ENCODE data around the gene SLCO3A1. TPM values are rescaled to one million over a fixed set of nuclear protein-coding genes. Genes with fewer than 3 reads are reported as not detected.

Gene SLCO3A1
- total RNA-seq, 4 donors from 2014 or later = 23.1 to 62.8 (median 35.1) TPM

DNA sequence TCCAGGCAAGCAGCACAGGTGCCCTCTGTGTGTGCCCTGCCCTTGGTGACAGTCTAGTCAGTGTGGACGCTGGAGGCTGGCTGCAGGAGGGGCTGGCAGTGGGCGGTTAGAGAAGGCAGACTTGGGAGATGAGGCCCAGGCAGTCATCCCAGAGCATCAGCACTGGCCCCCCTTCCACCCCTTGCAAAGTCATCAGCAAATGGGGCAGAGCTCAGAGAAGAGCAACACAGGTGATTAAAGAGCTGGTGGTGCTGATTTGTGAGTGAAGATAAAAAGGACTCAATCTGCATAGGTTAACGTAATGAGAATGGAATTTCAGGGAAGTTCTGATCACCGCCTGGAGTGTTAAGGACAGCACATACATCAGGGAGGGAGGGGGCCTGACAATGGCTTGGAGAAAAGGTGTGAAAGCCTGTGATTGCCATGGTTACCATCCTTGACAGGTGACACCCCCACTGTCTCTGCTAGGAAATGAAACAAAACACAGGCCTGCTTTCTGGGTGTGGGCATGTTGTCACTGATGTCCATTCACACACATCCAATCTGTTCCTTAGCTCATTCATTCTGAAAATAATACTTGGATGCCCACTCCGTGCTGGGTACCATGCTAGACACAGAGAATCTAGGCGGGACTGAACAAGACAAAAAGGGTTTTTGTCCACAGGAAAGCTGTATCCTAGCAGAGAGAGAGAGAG is 270.6 kb downstream of the SLCO3A1 start:
- TF ChIP-seq, protein P1, sequence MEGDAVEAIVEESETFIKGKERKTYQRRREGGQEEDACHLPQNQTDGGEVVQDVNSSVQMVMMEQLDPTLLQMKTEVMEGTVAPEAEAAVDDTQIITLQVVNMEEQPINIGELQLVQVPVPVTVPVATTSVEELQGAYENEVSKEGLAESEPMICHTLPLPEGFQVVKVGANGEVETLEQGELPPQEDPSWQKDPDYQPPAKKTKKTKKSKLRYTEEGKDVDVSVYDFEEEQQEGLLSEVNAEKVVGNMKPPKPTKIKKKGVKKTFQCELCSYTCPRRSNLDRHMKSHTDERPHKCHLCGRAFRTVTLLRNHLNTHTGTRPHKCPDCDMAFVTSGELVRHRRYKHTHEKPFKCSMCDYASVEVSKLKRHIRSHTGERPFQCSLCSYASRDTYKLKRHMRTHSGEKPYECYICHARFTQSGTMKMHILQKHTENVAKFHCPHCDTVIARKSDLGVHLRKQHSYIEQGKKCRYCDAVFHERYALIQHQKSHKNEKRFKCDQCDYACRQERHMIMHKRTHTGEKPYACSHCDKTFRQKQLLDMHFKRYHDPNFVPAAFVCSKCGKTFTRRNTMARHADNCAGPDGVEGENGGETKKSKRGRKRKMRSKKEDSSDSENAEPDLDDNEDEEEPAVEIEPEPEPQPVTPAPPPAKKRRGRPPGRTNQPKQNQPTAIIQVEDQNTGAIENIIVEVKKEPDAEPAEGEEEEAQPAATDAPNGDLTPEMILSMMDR (IDR thresholded peaks at IDR 0.05) = no peak
- no peak for TF ChIP-seq POLR2A (IDR thresholded peaks at IDR 0.05)
- 85 to 90% methylated on average over 6 of the region's 6 CpGs for WGBS, 2 donors
- no peak overlapping the region for H3K4me3 ChIP-seq (ENCODE audit: low read depth, poor library complexity, severe bottlenecking)
- intact Hi-C loops (cut with DNase I; ENCODE audit: low total_unique reads) = no loop called here
- no peak for DNase-seq (ENCODE audit: low spot score in 2 of 2)

DNA sequence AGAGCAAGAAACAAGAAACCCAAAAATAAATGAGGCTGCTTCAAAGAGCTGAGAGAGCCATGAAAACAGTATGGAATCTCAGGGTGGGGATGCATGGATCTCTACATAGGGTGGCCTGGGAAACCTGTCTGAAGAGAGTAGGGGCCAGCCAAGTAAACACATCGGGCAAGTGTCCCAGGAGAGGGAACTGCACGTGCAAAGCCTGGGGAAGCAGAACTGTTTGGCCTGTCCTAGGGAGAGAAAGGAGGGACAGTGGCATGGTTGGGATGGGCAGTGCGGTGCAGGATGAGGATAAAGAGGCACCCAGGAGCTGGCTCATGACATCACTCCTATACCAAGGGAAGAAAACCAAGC is 271.1 kb downstream of the SLCO3A1 start:
- WGBS, 2 donors = 89 to 93% methylated on average over 3 of the region's 3 CpGs
- no peak for DNase-seq (ENCODE audit: low spot score in 2 of 2)
- intact Hi-C loops (cut with DNase I; ENCODE audit: low total_unique reads) = no loop called here
- no peak for TF ChIP-seq POLR2A (IDR thresholded peaks at IDR 0.05)
- TF ChIP-seq, protein P1 (IDR thresholded peaks at IDR 0.05) = no peak
- no peak overlapping the region for H3K4me3 ChIP-seq (ENCODE audit: low read depth, poor library complexity, severe bottlenecking)

DNA sequence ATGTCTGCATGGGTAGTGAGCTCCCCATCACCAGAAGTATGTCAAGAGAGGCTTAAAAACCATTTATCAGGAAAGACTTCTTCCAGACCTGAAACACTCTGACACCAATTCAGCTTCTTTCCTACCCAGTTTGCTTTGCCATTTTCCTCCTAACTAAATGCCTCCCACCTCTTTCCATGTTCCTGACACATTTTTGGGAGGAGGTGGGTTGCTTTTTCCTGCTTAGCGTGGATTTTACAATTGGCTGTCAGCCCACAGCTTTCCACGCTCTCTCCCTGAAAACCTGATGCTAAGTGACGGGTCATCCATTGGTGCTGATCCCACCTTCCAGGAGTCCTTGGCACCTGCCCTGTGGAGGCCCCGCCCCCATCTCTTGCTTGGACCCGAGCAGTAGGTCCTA is 275.3 kb downstream of the SLCO3A1 start:
- DNase-seq (ENCODE audit: low spot score in 2 of 2) = no peak
- 93 to 98% methylated on average over 5 of the region's 5 CpGs for WGBS, 2 donors
- TF ChIP-seq, protein P1 (IDR thresholded peaks at IDR 0.05) = no peak
- no peak for TF ChIP-seq POLR2A (IDR thresholded peaks at IDR 0.05)
- no peak overlapping the region for H3K4me3 ChIP-seq (ENCODE audit: low read depth, poor library complexity, severe bottlenecking)
- intact Hi-C loops (cut with DNase I; ENCODE audit: low total_unique reads) = no loop called here

DNA sequence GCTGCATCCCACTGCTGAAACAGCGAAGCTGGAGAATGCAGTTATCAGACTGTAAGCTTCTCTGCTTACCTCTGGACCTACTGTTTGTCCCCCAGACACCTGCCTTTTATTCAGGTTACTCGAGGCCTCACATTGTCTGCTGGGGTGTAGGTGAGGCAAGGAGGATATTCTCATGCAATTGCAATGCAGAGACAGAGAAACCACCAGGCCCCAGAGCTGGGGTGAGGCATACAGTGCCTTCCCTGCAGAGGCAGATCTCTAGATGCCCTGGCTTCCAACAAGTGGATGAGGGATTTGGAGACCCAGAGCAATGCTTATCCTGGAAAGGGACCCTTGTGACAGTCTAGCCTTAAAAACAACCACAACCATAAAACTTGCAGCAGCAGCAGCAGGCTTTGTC is 276.7 kb downstream of the SLCO3A1 start:
- TF ChIP-seq, protein P1 (IDR thresholded peaks at IDR 0.05) = no peak
- no peak for TF ChIP-seq POLR2A (IDR thresholded peaks at IDR 0.05)
- no peak for DNase-seq (ENCODE audit: low spot score in 2 of 2)
- 69 to 94% methylated on average over 2 of the region's 2 CpGs for WGBS, 2 donors

DNA sequence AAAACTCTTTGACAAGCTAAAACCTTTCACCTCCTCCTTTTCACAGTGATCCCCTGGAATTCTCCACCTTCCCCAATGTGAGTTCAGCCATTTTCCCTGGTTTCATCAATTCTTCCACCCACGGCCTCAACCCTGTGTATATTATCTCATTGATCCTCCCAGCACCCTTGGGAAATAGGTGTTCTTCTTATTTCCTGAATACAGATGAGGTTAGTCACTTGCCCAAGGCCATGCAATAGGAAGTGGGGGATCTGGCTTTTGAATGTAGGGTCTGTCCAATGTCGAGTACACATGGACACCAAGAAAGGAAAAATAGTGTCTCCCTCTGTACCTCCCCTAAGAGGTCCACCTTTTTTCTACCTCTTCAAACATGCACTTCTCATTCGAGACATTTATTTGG is 277.4 kb downstream of the SLCO3A1 start:
- DNase-seq (ENCODE audit: low spot score in 2 of 2) = no peak
- H3K4me3 ChIP-seq (ENCODE audit: low read depth, poor library complexity, severe bottlenecking) = no peak overlapping the region
- intact Hi-C loops (cut with DNase I; ENCODE audit: low total_unique reads) = no loop called here
- 89 to 95% methylated on average over 3 of the region's 3 CpGs for WGBS, 2 donors
- TF ChIP-seq, protein P1 (IDR thresholded peaks at IDR 0.05) = no peak
- TF ChIP-seq POLR2A (IDR thresholded peaks at IDR 0.05) = no peak

More for the DNA sequence above, 276.7 kb downstream of the SLCO3A1 start:
- no peak overlapping the region for H3K4me3 ChIP-seq (ENCODE audit: low read depth, poor library complexity, severe bottlenecking)
- intact Hi-C loops (cut with DNase I; ENCODE audit: low total_unique reads) = no loop called here
